Hippocampal formation (tissue), 2 donors: ENCODE results near the gene DCTN2.
A peak's percentile ranks its signal among the peaks of the same experiment; 100 is the strongest.
"Not testable (repeated sequence)": the region's sequence is repeated elsewhere in the genome, so short reads cannot be mapped to it uniquely, and the experiment has no call there.

Experiments used
- DNase-seq, 2 donors: peaks; one replicate each; lab custom pipeline; 2025; lab: John Stamatoyannopoulos, UW

The DCTN2 gene

DNA sequence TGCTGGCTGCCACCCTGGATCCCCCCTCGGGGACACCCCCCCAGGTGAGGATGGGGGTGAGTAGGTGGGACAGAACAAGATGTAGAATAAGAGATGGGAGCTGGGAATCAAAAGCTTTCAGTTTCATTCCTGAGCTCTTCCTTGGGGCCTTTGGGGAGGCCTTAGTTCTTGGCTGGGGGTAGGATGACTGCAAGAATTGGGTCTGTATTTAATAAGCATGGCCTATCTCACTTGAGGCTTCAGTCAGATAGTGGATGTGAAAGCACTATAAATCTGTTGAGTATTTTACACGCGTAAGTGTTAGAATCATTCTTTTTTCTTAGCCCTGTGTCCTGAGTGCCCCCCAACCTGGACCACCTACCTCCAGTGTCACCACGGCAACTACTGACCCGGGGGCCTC is 19.8 kb downstream of the DCTN2 start:
- DNase-seq: no peak

DNA sequence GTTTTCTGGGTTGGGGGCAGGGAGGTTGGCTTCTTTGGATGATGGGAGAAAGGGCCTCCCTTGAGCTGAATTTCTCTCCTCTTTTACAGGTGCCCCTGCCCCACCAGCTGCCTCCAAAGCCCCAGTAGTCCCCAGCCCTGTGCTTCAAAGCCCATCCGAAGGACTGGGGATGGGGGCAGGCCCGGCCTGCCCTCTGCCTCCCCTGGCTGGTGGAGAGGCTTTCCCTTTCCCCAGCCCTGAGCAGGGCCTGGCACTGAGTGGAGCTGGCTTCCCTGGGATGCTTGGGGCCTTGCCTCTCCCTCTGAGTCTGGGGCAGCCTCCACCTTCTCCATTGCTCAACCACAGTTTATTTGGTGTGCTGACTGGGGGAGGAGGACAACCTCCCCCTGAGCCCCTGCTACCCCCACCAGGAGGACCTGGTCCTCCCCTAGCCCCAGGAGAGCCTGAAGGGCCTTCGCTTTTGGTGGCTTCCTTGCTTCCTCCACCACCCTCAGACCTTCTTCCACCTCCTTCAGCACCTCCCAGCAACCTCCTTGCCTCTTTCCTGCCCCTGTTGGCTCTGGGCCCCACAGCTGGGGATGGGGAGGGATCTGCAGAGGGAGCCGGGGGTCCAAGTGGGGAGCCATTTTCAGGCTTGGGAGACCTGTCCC is 20.4 kb downstream of the DCTN2 start:
- DNase-seq: no peak

DNA sequence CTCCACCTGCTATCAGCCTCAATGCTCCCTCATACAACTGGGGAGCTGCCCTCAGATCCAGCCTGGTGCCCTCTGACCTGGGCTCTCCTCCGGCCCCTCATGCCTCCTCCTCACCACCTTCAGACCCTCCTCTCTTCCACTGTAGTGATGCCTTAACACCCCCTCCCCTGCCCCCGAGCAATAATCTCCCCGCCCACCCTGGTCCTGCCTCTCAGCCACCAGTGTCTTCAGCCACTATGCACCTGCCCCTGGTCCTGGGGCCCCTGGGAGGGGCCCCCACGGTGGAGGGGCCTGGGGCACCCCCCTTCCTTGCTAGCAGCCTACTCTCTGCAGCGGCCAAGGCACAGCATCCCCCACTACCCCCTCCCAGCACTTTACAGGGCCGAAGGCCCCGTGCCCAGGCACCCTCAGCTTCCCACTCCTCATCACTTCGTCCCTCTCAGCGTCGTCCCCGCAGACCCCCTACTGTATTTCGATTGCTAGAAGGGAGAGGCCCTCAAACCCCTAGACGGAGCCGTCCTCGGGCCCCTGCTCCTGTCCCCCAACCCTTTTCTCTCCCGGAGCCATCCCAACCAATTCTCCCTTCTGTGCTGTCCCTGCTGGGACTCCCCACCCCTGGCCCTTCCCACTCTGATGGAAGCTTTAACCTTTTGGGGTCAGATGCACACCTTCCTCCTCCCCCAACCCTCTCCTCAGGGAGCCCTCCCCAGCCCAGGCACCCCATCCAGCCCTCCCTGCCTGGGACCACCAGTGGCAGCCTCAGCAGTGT is 21.2 kb downstream of the DCTN2 start:
- no peak for DNase-seq

DNA sequence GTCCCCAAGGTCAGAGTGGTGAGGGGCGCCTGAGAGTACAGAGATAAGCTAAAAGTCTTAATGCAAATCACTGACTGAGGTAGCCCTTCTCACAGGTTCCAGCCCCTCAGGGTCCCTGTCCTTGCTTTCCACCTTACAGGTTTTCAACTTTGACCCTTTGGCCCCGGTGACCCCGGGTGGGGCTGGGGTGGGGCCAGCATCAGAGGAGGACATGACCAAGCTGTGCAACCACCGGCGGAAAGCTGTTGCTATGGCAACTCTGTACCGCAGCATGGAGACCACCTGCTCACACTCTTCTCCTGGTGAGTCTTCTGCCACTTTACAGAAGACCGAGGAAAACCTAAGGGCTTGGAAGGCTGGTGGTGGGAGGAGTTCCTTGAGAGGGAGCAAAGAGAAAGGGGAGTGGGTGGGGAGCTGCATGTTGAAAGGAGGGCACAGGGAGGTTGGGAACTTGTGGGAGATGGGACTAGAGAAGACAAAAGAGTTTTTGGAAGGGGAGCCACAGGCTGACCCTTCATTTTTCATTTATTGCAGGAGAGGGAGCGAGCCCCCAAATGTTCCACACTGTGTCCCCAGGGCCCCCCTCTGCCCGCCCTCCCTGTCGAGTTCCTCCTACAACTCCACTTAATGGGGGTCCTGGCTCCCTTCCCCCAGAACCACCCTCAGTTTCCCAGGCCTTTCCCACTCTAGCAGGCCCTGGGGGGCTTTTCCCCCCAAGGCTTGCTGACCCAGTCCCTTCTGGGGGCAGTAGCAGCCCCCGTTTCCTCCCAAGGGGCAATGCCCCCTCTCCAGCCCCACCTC is 22.0 kb downstream of the DCTN2 start:
- DNase-seq: no peak

DNA sequence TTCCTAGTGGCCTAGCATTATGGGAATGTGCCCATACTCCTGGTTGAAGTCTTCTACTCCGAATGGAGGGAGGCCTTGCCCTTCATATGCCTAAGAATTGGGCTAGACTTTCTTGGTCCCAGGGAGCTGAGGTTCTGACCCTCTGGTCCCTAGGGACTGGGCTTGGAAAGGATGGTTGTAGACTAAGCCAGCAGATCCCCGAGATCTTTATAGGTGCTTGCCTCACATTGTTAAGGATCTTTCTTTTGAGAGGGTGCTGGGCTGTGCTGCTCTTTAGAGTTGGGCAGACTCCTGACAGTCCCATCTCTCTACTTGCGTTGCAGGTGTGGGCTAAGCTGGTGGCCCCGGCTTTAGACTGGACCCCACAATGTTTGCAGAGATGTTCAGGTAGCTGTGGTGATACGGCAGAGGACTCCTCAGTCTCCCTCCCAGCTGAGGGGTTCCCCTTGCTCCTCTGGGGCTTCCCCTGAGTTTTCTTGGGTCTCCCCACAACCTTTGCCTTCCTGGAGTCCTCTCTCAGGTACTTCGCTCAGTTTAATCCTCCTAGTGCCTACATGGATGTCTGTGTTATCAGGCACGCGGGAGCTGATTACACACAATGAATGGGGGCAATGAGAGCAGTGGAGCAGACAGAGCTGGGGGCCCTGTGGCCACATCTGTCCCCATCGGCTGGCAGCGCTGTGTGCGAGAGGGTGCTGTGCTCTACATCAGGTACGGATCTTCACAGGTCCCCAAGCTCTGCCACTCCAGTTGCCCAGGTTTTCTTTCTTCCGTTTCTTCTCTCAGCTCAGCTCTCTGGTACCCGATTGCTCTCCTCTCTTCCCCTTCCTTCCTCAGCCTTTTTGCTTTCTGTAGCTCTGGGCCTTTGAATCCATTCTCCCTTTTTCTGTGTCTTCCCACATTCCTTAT is 23.0 kb downstream of the DCTN2 start:
- no peak for DNase-seq

DNA sequence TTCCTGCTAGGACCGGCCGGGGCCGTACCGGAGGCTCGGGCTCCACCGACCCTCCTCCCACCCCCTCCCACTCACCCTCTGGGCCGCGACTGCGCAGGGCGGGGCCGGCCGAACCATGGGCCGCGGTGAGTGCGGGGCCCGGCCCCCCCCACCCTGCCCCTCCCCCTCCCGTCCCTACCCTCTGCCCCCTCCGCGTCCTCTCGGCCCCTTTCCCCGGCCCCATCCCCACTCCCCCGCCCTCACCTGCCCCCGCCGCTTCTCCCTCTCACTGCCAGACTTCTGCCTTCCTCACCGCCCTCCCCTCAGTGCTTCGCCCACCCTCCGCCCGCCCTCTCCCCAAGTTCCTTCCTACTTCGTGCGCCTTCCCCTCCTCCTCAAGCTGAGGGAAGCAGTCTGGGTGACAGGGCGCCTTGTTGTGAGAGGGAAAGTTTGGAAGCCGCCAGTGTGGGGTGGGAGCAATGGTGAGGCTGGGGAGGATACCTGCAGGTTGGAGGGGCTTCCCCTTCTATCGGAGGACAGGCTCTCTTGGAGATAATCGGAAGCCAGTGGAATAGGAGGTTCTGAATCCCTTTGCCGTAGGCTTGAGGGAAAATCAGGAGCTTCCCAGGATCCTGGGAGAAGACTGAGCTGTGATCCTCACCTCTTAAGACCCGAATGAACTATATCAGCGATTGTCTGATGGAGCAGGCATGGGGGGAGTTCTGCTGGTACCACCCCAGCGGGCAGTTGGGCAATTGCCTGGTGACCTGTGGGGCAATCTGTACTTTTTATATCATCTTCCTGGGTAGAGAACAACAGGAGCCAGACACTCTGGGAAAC is 23.9 kb downstream of the DCTN2 start:
- DNase-seq: peak in 1 of 2 donors; percentile 35

DNA sequence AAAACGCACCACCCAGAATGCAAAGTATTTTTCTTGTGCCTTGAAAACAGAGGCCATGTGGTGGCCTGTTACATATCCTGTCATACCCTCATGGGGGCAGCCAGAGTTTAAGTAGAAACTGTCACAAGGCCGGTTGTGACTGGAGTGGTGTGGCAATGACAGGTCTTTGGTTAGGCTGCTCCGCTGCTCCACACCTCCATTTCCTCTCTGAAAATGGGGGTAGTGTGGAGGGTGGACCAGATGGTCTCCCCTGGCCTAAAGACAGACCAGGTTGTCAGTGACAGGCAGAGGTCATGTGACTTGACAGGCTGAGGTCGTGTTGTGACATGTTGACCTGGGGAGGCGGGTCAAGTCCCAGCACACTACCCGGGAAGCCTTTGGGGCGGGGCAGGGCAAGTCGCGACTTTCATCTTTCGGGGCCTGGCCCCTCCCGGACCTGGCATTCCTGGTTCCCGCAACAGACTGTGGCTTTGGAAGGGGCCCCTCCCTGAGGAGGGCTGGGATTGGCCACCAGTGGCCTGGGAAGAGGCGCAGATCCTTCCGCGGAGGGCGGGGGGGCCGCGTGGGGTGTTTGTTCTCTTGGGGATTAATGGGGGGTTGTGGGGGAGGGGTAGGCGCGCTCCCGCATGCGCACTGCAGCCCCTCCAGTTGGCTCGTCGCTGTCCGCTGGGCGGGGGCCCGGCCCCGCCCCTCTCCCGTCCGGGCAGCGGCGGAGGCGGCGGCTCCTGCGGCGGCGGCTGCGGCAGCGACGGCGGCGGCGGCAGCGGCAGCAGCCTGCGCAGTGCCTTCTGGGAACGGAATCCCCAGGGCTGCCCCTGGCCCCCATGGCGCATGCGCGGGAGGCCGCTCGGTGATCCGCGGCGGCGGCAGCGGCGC is 24.7 kb downstream of the DCTN2 start, which contains the start of gene MBD6:
TSS of gene MBD6 (plus strand) at position 814 of the 876 bp plus-strand sequence. CDS start 1,480 bp downstream, outside the sequence.
- DNase-seq: peak; percentile 86 to 91

DNA sequence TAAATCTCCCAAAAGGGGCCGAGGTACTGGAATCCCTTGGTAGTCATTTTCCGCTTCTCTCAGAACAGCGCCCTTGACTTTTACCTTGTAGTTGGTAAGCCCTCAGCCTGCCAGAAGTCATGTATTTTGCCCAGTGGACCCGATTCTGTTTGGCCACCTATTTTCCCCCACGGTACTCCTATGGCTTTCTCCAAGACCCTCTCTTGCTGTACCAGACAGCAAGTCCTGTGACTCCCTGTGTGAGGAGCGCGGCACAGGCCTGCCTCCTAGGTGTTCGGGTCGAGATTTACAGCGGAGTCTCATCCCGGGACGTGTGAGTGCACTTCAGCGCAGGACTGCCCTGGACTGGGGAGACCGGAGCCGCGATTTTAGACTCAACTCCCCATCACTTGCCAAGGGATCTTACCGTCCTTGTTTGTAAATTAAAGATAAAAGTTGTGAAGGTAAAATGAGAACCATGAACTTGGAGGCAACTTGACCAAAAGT is 25.4 kb downstream of the DCTN2 start:
- peak in 1 of 2 donors; percentile 41 for DNase-seq

DNA sequence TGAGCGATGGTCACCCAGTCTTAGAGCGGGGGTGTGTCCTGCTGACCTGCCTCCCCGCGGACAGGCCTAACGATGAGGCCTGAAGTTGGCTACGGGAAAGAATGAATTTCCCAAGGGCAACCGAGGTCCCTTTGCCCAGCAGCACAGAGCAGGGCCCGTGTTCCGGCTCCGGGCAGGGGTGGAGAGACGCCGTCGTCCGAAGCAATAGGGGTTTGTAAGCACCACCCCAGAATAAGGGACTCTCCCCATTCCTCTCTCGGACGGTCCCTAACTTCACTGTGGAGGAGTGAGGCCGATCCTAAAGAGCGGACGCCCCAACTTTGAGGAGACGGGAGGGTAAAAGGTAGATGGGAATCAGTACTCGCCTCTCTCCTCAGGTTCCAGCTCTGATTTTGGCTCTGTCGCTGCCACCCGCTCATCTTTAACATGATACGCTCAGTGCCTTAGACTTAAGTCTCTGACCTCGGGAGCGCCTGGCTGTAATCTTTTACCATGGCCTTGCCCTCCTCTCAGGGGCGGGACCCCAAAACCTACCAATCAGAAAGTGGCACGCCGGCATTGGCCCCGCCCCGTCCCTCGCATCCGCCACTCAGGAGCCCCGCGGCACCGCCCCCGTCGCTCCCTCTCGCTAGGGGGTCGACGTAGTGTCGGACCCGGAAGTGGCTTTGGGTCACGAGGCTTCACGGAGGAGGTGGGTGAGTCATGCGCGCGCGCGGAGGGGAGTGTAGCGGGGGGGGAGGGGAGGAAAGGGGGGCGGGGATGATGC is 26.8 kb downstream of the DCTN2 start, which contains the start of gene DDIT3:
TSS of gene DDIT3 (minus strand) at position 462 of the 766 bp plus-strand sequence. CDS start 3,108 bp downstream, outside the sequence.
- DNase-seq: peak; percentile 99

DNA sequence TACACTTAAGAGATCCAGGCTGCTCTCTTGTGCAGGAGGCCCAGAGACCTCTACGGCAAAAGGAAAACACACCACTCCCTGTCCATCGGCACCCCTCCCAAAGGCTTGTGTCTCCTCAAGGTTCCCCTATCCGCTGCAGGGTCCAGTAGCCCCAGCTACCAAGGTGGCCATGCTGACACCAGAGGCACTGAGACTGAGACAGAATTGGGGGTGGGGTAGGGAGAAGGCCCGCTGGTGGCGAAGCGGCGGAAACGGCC is 27.3 kb downstream of the DCTN2 start:
- no peak for DNase-seq

DNA sequence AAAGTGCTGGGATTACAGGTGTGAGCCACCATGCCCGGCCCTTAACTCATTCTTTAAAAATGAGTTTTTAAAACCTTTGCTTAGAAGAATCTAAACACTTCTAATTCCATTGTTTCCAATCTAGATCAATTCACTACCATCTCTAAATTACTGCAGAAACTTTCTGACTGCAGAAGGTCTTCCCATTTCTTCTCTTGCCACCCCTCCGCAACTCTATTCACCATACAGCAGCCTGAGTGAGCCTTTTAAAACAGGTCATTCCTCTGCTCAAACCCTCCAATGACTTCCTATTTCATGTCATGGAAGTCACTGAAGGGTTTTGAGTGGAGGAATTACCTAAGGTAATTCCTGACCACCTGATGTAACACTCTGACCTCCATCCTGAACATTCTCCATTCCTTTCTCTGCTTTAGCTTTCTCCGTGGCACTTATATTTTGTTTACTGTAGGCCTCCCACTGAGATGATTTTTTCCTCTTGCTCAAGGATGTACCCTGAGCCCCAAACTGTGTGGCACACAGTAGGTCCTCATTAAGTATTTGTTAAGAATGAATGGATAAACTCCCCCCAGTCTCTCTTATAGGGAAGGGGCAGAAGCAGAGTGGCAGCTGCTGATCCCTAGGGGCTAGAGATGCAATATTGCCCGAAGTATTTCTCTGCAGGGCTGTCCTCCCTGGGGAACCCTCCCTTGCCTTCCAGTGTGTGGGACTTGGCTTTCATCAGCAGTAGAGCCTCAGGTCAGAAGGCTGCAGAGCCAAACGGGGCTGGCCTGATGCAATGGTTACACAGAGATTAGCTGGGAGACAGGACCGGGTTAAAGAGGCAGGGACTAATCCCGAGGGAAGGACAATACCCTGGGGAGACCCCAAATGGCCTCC is 27.8 kb downstream of the DCTN2 start:
- DNase-seq: no peak

DNA sequence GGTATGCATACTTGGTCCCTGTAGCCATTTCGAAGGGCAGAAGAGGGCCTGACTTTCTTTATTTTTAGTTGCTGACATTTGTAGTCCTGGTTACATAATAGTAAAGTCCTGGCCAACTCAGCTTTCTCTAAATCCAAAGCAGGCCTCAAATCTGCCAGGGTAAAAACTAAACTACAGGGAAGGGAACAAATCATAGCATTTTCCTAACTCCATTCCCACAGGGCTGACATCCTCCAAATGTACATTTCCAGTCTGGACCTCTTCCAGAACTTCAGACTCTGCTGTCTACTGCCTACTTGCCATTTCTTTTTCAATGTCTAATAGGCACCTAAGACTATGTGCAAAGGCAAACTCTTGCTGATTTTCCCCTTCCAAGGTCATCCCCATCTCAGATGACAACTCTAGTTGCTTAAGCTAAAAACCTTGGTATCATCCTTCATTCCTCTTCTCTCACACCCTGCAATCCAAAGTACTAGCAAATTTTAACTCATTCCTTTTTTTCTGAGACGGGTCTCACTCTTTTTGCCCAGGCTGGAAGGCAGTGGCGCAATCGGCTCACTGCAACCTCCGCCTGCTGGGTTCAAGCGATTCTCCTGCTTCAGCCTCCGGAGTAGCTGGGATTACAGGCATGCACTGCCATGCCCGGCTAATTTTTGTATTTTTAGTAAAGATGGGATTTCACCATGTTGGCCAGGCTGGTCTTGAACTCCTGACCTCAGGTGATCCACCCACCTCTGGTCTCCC is 28.6 kb downstream of the DCTN2 start:
- DNase-seq: no peak

DNA sequence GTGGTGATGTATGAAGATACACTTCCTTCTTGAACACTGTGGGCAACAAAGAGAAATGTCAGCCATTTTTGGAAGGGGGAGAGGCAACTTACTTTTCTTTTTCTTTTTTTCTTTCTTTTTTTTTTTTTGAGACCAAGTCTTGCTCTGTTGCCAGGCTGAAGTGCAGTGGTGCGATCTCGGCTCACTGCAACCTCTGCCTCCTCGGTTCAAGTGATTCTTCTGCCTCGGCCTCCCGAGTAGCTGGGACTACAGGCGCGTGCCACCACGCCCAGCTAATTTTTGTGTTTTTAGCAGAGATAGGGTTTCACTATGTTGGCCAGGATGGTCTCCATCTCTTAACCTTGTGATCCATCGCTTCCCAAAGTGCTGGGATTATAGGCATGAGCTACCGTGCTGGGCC is 29.3 kb downstream of the DCTN2 start:
- DNase-seq: not testable (repeated sequence)

DNA sequence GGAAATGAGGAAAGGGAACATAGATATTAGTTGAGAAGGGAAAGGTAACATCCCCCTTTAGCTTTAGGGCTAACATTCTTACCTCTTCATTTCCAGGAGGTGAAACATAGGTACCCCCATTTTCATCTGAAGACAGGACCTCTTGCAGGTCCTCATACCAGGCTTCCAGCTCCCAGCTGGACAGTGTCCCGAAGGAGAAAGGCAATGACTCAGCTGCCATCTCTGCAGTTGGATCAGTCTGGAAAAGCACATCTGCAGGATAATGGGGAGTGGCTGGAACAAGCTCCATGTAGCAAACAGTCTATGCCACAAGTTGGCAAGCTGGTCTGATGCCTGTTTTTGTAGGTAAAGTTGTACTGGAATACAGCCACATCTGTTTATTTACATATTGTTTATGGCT is 29.8 kb downstream of the DCTN2 start:
- DNase-seq: no peak

DNA sequence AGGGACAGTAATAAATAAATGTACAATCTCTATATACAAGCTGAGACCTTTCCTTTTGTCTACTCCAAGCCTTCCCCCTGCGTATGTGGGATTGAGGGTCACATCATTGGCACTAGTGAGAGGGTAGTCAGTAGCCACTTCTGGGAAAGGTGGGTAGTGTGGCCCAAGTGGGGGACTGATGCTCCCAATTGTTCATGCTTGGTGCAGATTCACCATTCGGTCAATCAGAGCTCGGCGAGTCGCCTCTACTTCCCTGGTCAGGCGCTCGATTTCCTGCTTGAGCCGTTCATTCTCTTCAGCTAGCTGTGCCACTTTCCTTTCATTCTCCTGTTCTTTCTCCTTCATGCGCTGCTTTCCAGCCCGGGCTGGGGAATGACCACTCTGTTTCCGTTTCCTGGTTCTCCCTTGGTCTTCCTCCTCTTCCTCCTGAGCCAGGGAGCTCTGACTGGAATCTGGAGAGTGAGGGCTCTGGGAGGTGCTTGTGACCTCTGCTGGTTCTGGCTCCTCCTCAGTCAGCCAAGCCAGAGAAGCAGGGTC is 30.3 kb downstream of the DCTN2 start:
- no peak for DNase-seq

DNA sequence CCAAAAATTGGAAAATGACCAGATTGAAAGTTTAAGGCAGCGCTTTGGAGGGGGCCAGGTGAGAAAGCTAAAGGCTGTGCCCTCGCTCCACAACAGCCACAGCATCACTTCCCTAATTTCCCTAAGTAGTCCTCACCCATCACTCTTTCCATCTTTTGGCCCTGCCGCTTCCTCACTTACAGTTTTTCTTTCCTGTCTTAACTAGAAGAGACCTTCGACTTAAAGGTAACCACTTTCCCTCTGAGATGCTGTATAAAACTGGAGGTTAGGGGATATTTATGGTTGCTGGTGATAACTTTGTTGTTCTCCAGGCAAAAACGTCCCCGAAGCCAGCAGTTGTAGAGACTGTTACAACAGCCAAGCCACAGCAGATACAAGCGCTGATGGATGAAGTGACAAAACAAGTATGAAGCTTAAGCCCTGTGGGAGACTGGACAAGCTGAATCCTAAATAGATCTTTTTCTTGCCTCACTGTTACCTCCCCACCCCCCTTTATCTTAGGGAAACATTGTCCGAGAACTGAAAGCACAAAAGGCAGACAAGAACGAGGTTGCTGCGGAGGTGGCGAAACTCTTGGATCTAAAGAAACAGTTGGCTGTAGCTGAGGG is 31.0 kb downstream of the DCTN2 start:
- DNase-seq: no peak
